Measurements from ENCODE around the gene TMED10. TPM values are rescaled to one million over a fixed set of nuclear protein-coding genes. Genes with fewer than 3 reads are reported as not detected.
A peak's percentile ranks its signal among the peaks of the same experiment; 100 is the strongest.

Gene TMED10
- total RNA-seq (100 to 1,000 TPM in 4 of 5 donors, 10 to 100 TPM in 1; 26.6 to 292 (median 140) TPM), polyA plus RNA-seq (10 to 100 TPM; 48.4 to 71.7 (median 61.9) TPM)
- long read RNA-seq, donor 1, full-length matches to known transcripts = 50 of 50 reads
- long read RNA-seq, donor 1, partial matches to known transcripts = 0 of 50 reads
- long read RNA-seq, donor 1, other reads (novel, unspliced or antisense) = 0 of 50 reads
- long read RNA-seq, donor 2, full-length matches to known transcripts = 74 of 79 reads
- long read RNA-seq, donor 2, partial matches to known transcripts = 5 of 79 reads
- long read RNA-seq, donor 2, other reads (novel, unspliced or antisense) = 0 of 79 reads
- long read RNA-seq, donor 3, full-length matches to known transcripts = 37 of 37 reads
- long read RNA-seq, donor 3, partial matches to known transcripts = 0 of 37 reads
- long read RNA-seq, donor 3, other reads (novel, unspliced or antisense) = 0 of 37 reads
- long read RNA-seq, donor 4, full-length matches to known transcripts = 10 of 10 reads
- long read RNA-seq, donor 4, partial matches to known transcripts = 0 of 10 reads
- long read RNA-seq, donor 4, other reads (novel, unspliced or antisense) = 0 of 10 reads
- long read RNA-seq, donor 5, full-length matches to known transcripts = 55 of 55 reads
- long read RNA-seq, donor 5, partial matches to known transcripts = 0 of 55 reads
- long read RNA-seq, donor 5, other reads (novel, unspliced or antisense) = 0 of 55 reads
- long read RNA-seq, donor 6, full-length matches to known transcripts = 160 of 1,795 reads
- long read RNA-seq, donor 6, partial matches to known transcripts = 1,599 of 1,795 reads
- long read RNA-seq, donor 6, other reads (novel, unspliced or antisense) = 36 of 1,795 reads
- long read RNA-seq, donor 7, full-length matches to known transcripts = 81 of 81 reads
- long read RNA-seq, donor 7, partial matches to known transcripts = 0 of 81 reads
- long read RNA-seq, donor 7, other reads (novel, unspliced or antisense) = 0 of 81 reads
- long read RNA-seq, donor 8, full-length matches to known transcripts = 76 of 81 reads
- long read RNA-seq, donor 8, partial matches to known transcripts = 5 of 81 reads
- long read RNA-seq, donor 8, other reads (novel, unspliced or antisense) = 0 of 81 reads
- long read RNA-seq, donor 9, full-length matches to known transcripts = 44 of 44 reads
- long read RNA-seq, donor 9, partial matches to known transcripts = 0 of 44 reads
- long read RNA-seq, donor 9, other reads (novel, unspliced or antisense) = 0 of 44 reads
- long read RNA-seq, donor 10, full-length matches to known transcripts = 30 of 40 reads
- long read RNA-seq, donor 10, partial matches to known transcripts = 10 of 40 reads
- long read RNA-seq, donor 10, other reads (novel, unspliced or antisense) = 0 of 40 reads

- Histone ChIP-seq H3K27ac (peak within 1 kb of the TSS; percentile 89 to 100 (median 99)), H3K27me3 (no peaks in the 10 kb centered on the region), H3K36me3 (no peaks in the 10 kb centered on the region), H3K4me3 (peak within 1 kb of the TSS; percentile 88 to 98 (median 94)), H3K9me3 (no peaks in the 10 kb centered on the region), H3K4me1 (peaks cover 16 to 50% (median 35%) of the 10 kb centered on the region in 4 donors)
- TF ChIP-seq CTCF (IDR thresholded peaks at IDR 0.05) = no peak
- no peak for TF ChIP-seq EP300 (IDR thresholded peaks at IDR 0.05)
- peak in 1 of 4 donors; percentile 58 for TF ChIP-seq POLR2A (IDR thresholded peaks at IDR 0.05)
- TF ChIP-seq POLR2AphosphoS5 (IDR thresholded peaks at IDR 0.05) = peak; percentile 42 to 89 (median 74)
- peak; percentile 89 to 96 for DNase-seq
- 0 to 1% (median 0%) methylated on average over 27 to 49 of the region's 49 CpGs for WGBS, 5 donors
- intact Hi-C loops (cut with DNase I; ENCODE audit: low total_unique reads) = no loop called here
Observed at GRCh38 chr14:75176142-75176820, at the start of gene TMED10. TSS of gene TMED10 (minus strand) at chr14:75176612. CDS start at chr14:75176579, 33 bp downstream.

- Histone ChIP-seq H3K4me1 (peaks cover 7 to 41% (median 29%) of the 10 kb centered on the region in 4 donors), H3K9me3 (no peaks in the 10 kb centered on the region), H3K36me3 (no peaks in the 10 kb centered on the region), H3K27ac (peak overlapping the region in 2 of 5 donors; percentile 48 to 55), H3K27me3 (no peaks in the 10 kb centered on the region), H3K4me3 (no peak overlapping the region)
- TF ChIP-seq POLR2AphosphoS5 (IDR thresholded peaks at IDR 0.05) (no peak), POLR2A (IDR thresholded peaks at IDR 0.05) (no peak), EP300 (IDR thresholded peaks at IDR 0.05) (no peak), CTCF (IDR thresholded peaks at IDR 0.05) (no peak)
- intact Hi-C loops (cut with DNase I; ENCODE audit: low total_unique reads) = no loop called here
- WGBS, 5 donors = 61 to 75% (median 72%) methylated on average over 2 of the region's 2 CpGs
- no peak for DNase-seq
Observed at GRCh38 chr14:75224561-75224960, 48.1 kb upstream of the TMED10 start.

- no peaks in the 10 kb centered on the region for H3K36me3 ChIP-seq
- H3K9me3 ChIP-seq = no peaks in the 10 kb centered on the region
- TF ChIP-seq CTCF (IDR thresholded peaks at IDR 0.05) (no peak), POLR2AphosphoS5 (IDR thresholded peaks at IDR 0.05) (peak in 1 of 3 donors; percentile 20)
- peak in 1 of 2 donors; percentile 81 for DNase-seq
- peak overlapping the region; percentile 39 to 58 (median 55) for H3K27ac ChIP-seq
- intact Hi-C loops (cut with DNase I; ENCODE audit: low total_unique reads) = no loop called here
- peaks cover 0 to 34% (median 22%) of the 10 kb centered on the region in 4 donors for H3K4me1 ChIP-seq
- 29 to 61% (median 31%) methylated on average over 4 of the region's 4 CpGs for WGBS, 5 donors
- H3K4me3 ChIP-seq = no peak overlapping the region
- H3K27me3 ChIP-seq = no peaks in the 10 kb centered on the region
Observed at GRCh38 chr14:75223664-75224154, 47.3 kb upstream of the TMED10 start.
